ENCODE data around the gene PLXNB2. TPM values are rescaled to one million over a fixed set of nuclear protein-coding genes. Genes with fewer than 3 reads are reported as not detected.
"Not testable (repeated sequence)": the region's sequence is repeated elsewhere in the genome, so short reads cannot be mapped to it uniquely, and the experiment has no call there.

Gene PLXNB2
- total RNA-seq, 1 donor from 2014 or later: 180 TPM

DNA sequence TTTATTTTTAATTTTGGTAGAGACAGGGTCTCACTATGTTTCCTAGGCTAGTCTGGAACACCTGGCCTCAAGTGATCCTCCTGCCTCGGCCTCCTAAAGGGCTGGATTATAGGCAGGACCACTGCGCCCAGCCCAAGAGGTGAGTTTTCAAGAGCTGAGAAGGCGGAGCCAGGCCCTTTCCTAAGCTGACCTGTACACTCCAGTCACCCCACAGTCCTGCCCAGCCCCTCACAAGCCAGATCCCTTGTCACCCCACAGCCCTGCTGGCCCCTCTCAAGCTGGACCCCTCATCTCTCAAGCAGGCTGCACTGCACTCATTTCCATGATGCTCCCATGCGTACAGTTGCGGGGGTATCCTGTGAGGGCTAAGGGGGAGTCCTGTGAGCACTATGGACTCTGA is 16.5 kb upstream of the PLXNB2 start:
- TF ChIP-seq CTCF (IDR thresholded peaks at IDR 0.05) (no peak), POLR2A (IDR thresholded peaks at IDR 0.05) (no peak), POLR2AphosphoS5 (IDR thresholded peaks at IDR 0.05; ENCODE audit: insufficient read depth in 1 of 2, low read depth in 1 of 2) (no peak)
- no peaks in the 10 kb centered on the region for H3K27me3 ChIP-seq
- peaks cover 17% of the 10 kb centered on the region for H3K4me1 ChIP-seq
- no peak overlapping the region for H3K27ac ChIP-seq
- H3K4me3 ChIP-seq: no peak overlapping the region
- no peaks in the 10 kb centered on the region for H3K36me3 ChIP-seq
- H3K9me3 ChIP-seq: no peaks in the 10 kb centered on the region
- intact Hi-C loops (cut with DNase I): no loop called here
- no peak for DNase-seq (ENCODE audit: extremely low spot score in 2 of 2)

GRCh38 chr22:50322382-50323104 is 15.1 kb upstream of the PLXNB2 start:
- H3K27me3 ChIP-seq; DNase-seq (ENCODE audit: extremely low spot score in 2 of 2); H3K36me3 ChIP-seq; H3K9me3 ChIP-seq; H3K4me3 ChIP-seq; intact Hi-C loops (cut with DNase I); H3K27ac ChIP-seq: not testable (repeated sequence)
- H3K4me1 ChIP-seq: peaks cover 12% of the 10 kb centered on the region

DNA sequence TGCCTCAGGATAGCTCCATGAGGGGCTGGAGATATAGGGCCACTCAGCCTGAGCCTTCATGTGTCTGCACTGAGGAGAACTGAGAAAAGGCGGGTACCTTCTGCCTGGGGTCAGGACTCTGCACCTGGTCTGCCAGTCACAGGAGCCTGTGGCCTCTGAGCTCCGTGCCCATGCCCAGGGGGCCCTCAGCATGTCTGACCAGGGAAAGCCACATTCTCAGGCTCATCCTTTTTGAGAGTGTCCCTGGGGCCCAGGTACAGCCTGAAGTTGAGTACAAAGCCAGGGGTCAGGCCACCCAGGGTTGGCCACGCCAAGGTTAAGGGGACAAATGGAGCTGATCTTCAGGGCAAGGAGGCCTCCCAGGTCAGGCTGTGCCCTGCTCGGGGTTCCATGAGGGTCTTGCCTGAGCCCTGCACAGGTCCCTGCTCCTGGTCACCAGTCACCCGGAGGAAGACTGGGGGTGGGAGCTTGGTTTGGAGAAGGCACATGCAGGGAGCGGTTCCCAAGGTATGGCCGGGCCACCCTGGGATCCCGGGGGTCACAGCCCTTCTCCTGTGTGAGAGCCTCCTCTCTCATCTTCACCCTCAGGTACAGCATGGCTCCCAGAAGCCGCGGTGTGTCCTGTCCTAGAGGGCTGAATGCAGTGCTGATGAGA is 13.4 kb upstream of the PLXNB2 start:
- Histone ChIP-seq H3K9me3 (no peaks in the 10 kb centered on the region), H3K27ac (no peak overlapping the region), H3K36me3 (no peaks in the 10 kb centered on the region), H3K4me3 (no peak overlapping the region), H3K4me1 (peaks cover 1% of the 10 kb centered on the region), H3K27me3 (no peaks in the 10 kb centered on the region)
- DNase-seq (ENCODE audit: extremely low spot score in 2 of 2): no peak
- TF ChIP-seq POLR2A (IDR thresholded peaks at IDR 0.05): no peak
- no peak for TF ChIP-seq CTCF (IDR thresholded peaks at IDR 0.05)
- no peak for TF ChIP-seq POLR2AphosphoS5 (IDR thresholded peaks at IDR 0.05; ENCODE audit: insufficient read depth in 1 of 2, low read depth in 1 of 2)
- intact Hi-C loops (cut with DNase I): no loop called here

DNA sequence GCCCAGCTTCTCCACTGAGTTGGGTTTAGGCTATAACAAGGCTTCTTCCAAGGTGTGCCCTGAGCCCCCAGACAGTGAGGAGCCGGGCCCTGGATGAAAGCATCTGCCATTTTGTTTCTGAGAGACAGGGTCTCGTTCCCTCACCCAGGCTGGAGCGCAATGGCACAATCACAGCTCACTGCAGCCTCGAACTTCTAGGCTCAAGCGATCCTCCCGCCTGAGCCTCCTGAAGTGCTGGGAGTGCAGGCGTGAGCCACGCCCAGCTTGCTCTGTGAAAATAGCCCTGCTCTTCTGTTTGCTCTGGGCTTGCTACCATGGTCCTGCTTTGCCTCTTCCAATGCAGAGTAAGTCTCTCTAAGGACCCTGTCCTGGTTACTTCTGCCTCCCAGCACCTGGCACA is 12.7 kb upstream of the PLXNB2 start:
- TF ChIP-seq POLR2AphosphoS5 (IDR thresholded peaks at IDR 0.05; ENCODE audit: insufficient read depth in 1 of 2, low read depth in 1 of 2) (no peak), POLR2A (IDR thresholded peaks at IDR 0.05) (no peak), CTCF (IDR thresholded peaks at IDR 0.05) (no peak)
- H3K36me3 ChIP-seq: no peaks in the 10 kb centered on the region
- no peak overlapping the region for H3K27ac ChIP-seq
- H3K4me1 ChIP-seq: no peaks in the 10 kb centered on the region
- no peaks in the 10 kb centered on the region for H3K9me3 ChIP-seq
- no peak overlapping the region for H3K4me3 ChIP-seq
- no peaks in the 10 kb centered on the region for H3K27me3 ChIP-seq
- no peak for DNase-seq (ENCODE audit: extremely low spot score in 2 of 2)
- intact Hi-C loops (cut with DNase I): no loop called here

- H3K27me3 ChIP-seq: no peaks in the 10 kb centered on the region
- H3K4me1 ChIP-seq: no peaks in the 10 kb centered on the region
- no peak overlapping the region for H3K4me3 ChIP-seq
- intact Hi-C loops (cut with DNase I): no loop called here
- no peaks in the 10 kb centered on the region for H3K36me3 ChIP-seq
- TF ChIP-seq CTCF (IDR thresholded peaks at IDR 0.05): no peak
- TF ChIP-seq POLR2AphosphoS5 (IDR thresholded peaks at IDR 0.05; ENCODE audit: insufficient read depth in 1 of 2, low read depth in 1 of 2): no peak
- no peak for TF ChIP-seq POLR2A (IDR thresholded peaks at IDR 0.05)
- no peak overlapping the region for H3K27ac ChIP-seq
- DNase-seq (ENCODE audit: extremely low spot score in 2 of 2): no peak
- no peaks in the 10 kb centered on the region for H3K9me3 ChIP-seq
Observed at GRCh38 chr22:50319503-50319951, 12.1 kb upstream of the PLXNB2 start.

Data from vagina (tissue), 2 donors.